ENCODE data around the gene ELAPOR1.

DNA sequence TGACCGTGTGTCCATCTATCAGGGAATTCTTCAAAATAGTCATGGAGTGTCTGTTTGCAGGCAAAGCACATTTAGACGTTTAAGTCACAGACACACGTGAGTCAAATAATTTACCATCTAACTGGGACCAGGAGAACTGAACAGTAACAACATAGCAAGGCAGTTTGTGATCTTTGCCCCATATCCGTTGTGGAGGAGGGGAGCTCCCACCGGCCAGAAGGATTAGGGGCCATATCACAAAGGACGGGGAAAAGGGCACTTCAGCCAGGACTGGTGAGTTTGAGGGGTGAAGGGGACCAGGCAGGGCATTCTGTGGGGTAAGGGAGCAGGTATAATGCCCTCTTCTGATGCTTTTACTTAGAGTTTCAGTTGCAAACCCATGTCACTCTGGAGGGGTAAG, 22.9 kb downstream of the ELAPOR1 start:
- no peak for TF ChIP-seq POLR2AphosphoS5 (IDR thresholded peaks at IDR 0.05; ENCODE audit: borderline replicate concordance, low read depth, low read length)
- TF ChIP-seq FOXP2 (optimal IDR thresholded peaks at IDR 0.05; ENCODE audit: control extremely low read depth, extremely low read length, insufficient read depth), result no peak

Measured in SK-N-MC (cell line).